CD14-positive monocyte (primary cell): ENCODE measurements around the gene SF3A2. TPM values are rescaled to one million over a fixed set of nuclear protein-coding genes. Genes with fewer than 3 reads are reported as not detected.
A peak's percentile ranks its signal among the peaks of the same experiment; 100 is the strongest.

Source experiments
- DNase-seq, 3 donors: peaks; one replicate each; pipeline ENCODE4 v3.0.0-alpha.2; 2011 to 2022
- H2AFZ ChIP-seq: 2 replicates; pipeline ENCODE4 v1.6.0; 2012; ENCODE audit warnings: mild to moderate bottlenecking, low read depth, low read length, inconsistent platforms; ENCODE audit not compliant: insufficient read depth, poor library complexity, severe bottlenecking
- H3K27ac ChIP-seq, 2 donors: 1 replicate in 1 of 2; 2 replicates in 1 of 2; pipeline ENCODE4 v1.5.1; 2012 to 2013; ENCODE audit warnings: low read length in 2 of 2, control low read depth in 1 of 2, inconsistent platforms in 1 of 2, low read depth in 1 of 2, mild to moderate bottlenecking in 1 of 2
- H3K27me3 ChIP-seq, 2 donors: one replicate each; pipeline versions ENCODE4 v1.6.0 to v1.6.1; 2011 to 2013; ENCODE audit warnings: low read length in 2 of 2; ENCODE audit not compliant: control insufficient read depth in 2 of 2, insufficient read depth in 2 of 2
- H3K36me3 ChIP-seq, 2 donors: replicated peaks in 1 of 2; 1 replicate in 1 of 2; 2 replicates in 1 of 2; pipeline versions ENCODE4 v1.5.1 to v1.6.1; 2012 to 2013; ENCODE audit warnings: low read length in 2 of 2, control low read depth in 1 of 2, inconsistent platforms in 1 of 2, mild to moderate bottlenecking in 1 of 2; ENCODE audit not compliant: insufficient read depth in 2 of 2, control insufficient read depth in 1 of 2
- H3K4me1 ChIP-seq, 2 donors: 1 replicate in 1 of 2; 2 replicates in 1 of 2; pipeline versions ENCODE4 v1.5.1 to v1.6.1; 2012 to 2013; ENCODE audit warnings: low read length in 2 of 2, control low read depth in 1 of 2, inconsistent platforms in 1 of 2, mild to moderate bottlenecking in 1 of 2, moderate library complexity in 1 of 2; ENCODE audit not compliant: insufficient read depth in 2 of 2, control insufficient read depth in 1 of 2
- H3K4me2 ChIP-seq: replicated peaks from 2 replicates; pipeline ENCODE3; 2012; ENCODE audit warnings: low read length, moderate library complexity, mild to moderate bottlenecking; ENCODE audit not compliant: poor library complexity, severe bottlenecking; ENCODE audit errors: extremely low read depth
- H3K4me3 ChIP-seq, 3 experiments: fragments of 200-600 bp in 1 of 3; sonication (generic) in 1 of 3; replicated peaks in 1 of 3; 1 replicate in 2 of 3; 2 replicates in 1 of 3; pipeline ENCODE4 v1.5.1; 2011 to 2013; ENCODE audit warnings: low read length in 3 of 3, mild to moderate bottlenecking in 3 of 3, control low read depth in 2 of 3, low read depth in 2 of 3, inconsistent platforms in 1 of 3, moderate library complexity in 1 of 3
- H3K79me2 ChIP-seq: 2 replicates; pipeline ENCODE4 v1.6.0; 2012; ENCODE audit warnings: mild to moderate bottlenecking, control low read depth, inconsistent platforms, low read length, moderate library complexity; ENCODE audit not compliant: insufficient read depth
- H3K9ac ChIP-seq: 2 replicates; pipeline ENCODE4 v1.6.0; 2017; ENCODE audit warnings: low read length, mild to moderate bottlenecking; ENCODE audit not compliant: insufficient read depth, poor library complexity, severe bottlenecking
- H3K9me3 ChIP-seq, 2 donors: replicated peaks in 1 of 2; 1 replicate in 1 of 2; 2 replicates in 1 of 2; pipeline versions ENCODE4 v1.5.1 to v1.6.1; 2012 to 2013; ENCODE audit warnings: low read length in 2 of 2, control low read depth in 1 of 2; ENCODE audit not compliant: control insufficient read depth in 1 of 2, insufficient read depth in 1 of 2
- H4K20me1 ChIP-seq: 2 replicates; pipeline ENCODE4 v1.6.0; 2012; ENCODE audit warnings: mild to moderate bottlenecking, low read length, control low read depth, moderate library complexity; ENCODE audit not compliant: insufficient read depth
- H3K27ac Mint-ChIP-seq, 7 donors: one replicate each; pipeline ENCODE4 v1.8.0; 2020; ENCODE audit warnings: mild to moderate bottlenecking in 7 of 7, mixed read lengths in 7 of 7, moderate library complexity in 6 of 7, inconsistent platforms in 2 of 7
- H3K27me3 Mint-ChIP-seq, 3 donors: one replicate each; pipeline ENCODE4 v1.8.0; 2021 to 2022; ENCODE audit warnings: low read depth in 3 of 3, mild to moderate bottlenecking in 3 of 3, mixed read lengths in 3 of 3, moderate library complexity in 3 of 3, inconsistent platforms in 1 of 3
- H3K36me3 Mint-ChIP-seq, 2 donors: one replicate each; pipeline ENCODE4 v1.8.0; 2020; ENCODE audit warnings: mixed read lengths in 2 of 2, inconsistent platforms in 1 of 2, mild to moderate bottlenecking in 1 of 2
- H3K4me1 Mint-ChIP-seq: one replicate; pipeline ENCODE4 v1.8.0; 2020; ENCODE audit warnings: mild to moderate bottlenecking, mixed read lengths
- H3K4me3 Mint-ChIP-seq, 2 donors: one replicate each; pipeline ENCODE4 v1.8.0; 2020; ENCODE audit warnings: mild to moderate bottlenecking in 2 of 2, mixed read lengths in 2 of 2, moderate library complexity in 1 of 2
- H3K9me3 Mint-ChIP-seq, 7 donors: one replicate each; pipeline ENCODE4 v1.8.0; 2020 to 2022; ENCODE audit warnings: mixed read lengths in 7 of 7, mild to moderate bottlenecking in 6 of 7, moderate library complexity in 6 of 7, inconsistent platforms in 2 of 7
- WGBS: methylation state at CpG from one replicate; pipeline ENCODE4 v1.1.5; 2013; ENCODE audit warnings: missing lambda C conversion rate; ENCODE audit not compliant: insufficient coverage; 5-methylcytosine and 5-hydroxymethylcytosine counted together
- intact Hi-C, 2 donors: fragments of 100-400 bp; cut with micrococcal nuclease; formaldehyde crosslinking; loops; one replicate each; pipeline versions ENCODE4 v1.15.0 to v1.15.1; 2023
- polyA plus RNA-seq, 3 donors: library from polyadenylated mRNA; depleted of rRNA in 1 of 3; unstranded in 2 of 3; stranded (reverse) in 1 of 3; fragments of 300-500 nt in 2 of 3; fragments of >200 nt in 1 of 3; fragmentation: Illumina TruSeq in 2 of 3; gene quantifications; 1 replicate in 2 of 3; 2 replicates in 1 of 3; pipeline ENCODE4 v1.2.3, GENCODE V29; 2012 to 2021
- TF ChIP-seq, protein P1 (sequence below): fragments of 200-600 bp; IDR thresholded peaks from one replicate; pipeline ENCODE4 v1.8.0; 2022; ENCODE audit warnings: antibody characterized with exemption, mild to moderate bottlenecking

SF3A2 gene
- polyA plus RNA-seq, 3 donors: 8.0 to 70.8 (median 11.6) TPM

DNA sequence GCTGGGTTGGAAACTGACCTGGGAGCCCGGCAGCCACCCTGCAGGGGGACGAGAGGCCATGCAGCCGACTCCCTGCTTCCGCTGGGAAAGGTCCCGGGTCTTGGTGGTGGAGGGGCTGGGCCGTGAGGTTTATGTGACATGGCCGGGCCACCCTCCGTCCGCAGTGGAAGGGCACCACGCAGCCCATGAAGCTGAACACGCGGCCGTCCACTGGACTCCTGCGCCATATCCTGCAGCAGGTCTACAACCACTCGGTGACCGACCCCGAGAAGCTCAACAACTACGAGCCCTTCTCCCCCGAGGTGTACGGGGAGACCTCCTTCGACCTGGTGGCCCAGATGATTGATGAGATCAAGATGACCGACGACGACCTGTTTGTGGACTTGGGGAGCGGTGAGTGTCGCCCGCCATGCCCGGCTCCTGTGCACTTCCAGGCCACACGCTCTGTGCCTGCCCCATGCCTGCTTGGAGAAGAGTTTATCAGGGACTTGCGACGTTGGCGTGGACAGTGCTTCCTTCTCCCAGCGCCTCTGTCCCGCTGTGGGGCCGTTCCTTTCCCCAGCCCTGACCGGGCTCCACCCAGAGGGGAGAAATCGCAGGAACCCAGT, 45.7 kb upstream of the SF3A2 start:
- Histone ChIP-seq H4K20me1 (peaks cover 57% of the 10 kb centered on the region), H3K36me3 (peaks cover 75 to 84% of the 10 kb centered on the region in 2 donors), H3K9ac (no peak overlapping the region), H3K4me2 (no peak overlapping the region), H3K9me3 (no peaks in the 10 kb centered on the region), H3K79me2 (peaks cover 61% of the 10 kb centered on the region), H3K4me1 (peaks cover 21 to 26% of the 10 kb centered on the region in 2 donors), H3K4me3 (no peak overlapping the region), H3K27ac (peak overlapping the region in 1 of 2 donors; percentile 28), H2AFZ (no peak overlapping the region), H3K27me3 (no peaks in the 10 kb centered on the region)
- TF ChIP-seq, protein P1, sequence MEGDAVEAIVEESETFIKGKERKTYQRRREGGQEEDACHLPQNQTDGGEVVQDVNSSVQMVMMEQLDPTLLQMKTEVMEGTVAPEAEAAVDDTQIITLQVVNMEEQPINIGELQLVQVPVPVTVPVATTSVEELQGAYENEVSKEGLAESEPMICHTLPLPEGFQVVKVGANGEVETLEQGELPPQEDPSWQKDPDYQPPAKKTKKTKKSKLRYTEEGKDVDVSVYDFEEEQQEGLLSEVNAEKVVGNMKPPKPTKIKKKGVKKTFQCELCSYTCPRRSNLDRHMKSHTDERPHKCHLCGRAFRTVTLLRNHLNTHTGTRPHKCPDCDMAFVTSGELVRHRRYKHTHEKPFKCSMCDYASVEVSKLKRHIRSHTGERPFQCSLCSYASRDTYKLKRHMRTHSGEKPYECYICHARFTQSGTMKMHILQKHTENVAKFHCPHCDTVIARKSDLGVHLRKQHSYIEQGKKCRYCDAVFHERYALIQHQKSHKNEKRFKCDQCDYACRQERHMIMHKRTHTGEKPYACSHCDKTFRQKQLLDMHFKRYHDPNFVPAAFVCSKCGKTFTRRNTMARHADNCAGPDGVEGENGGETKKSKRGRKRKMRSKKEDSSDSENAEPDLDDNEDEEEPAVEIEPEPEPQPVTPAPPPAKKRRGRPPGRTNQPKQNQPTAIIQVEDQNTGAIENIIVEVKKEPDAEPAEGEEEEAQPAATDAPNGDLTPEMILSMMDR: no peak
- Mint-ChIP-seq H3K27ac (peak overlapping the region in 3 of 7 donors; percentile 18 to 65 (median 53)), H3K4me1 (peaks cover 23% of the 10 kb centered on the region), H3K27me3 (peaks cover 0 to 2% (median 0%) of the 10 kb centered on the region in 3 donors), H3K4me3 (no peak overlapping the region), H3K9me3 (peaks cover 0 to 3% (median 0%) of the 10 kb centered on the region in 7 donors), H3K36me3 (peaks cover 60 to 84% of the 10 kb centered on the region in 2 donors)
- intact Hi-C loops: no loop called here
- no peak for DNase-seq
- WGBS: 97% methylated on average over 33 of the region's 37 CpGs

DNA sequence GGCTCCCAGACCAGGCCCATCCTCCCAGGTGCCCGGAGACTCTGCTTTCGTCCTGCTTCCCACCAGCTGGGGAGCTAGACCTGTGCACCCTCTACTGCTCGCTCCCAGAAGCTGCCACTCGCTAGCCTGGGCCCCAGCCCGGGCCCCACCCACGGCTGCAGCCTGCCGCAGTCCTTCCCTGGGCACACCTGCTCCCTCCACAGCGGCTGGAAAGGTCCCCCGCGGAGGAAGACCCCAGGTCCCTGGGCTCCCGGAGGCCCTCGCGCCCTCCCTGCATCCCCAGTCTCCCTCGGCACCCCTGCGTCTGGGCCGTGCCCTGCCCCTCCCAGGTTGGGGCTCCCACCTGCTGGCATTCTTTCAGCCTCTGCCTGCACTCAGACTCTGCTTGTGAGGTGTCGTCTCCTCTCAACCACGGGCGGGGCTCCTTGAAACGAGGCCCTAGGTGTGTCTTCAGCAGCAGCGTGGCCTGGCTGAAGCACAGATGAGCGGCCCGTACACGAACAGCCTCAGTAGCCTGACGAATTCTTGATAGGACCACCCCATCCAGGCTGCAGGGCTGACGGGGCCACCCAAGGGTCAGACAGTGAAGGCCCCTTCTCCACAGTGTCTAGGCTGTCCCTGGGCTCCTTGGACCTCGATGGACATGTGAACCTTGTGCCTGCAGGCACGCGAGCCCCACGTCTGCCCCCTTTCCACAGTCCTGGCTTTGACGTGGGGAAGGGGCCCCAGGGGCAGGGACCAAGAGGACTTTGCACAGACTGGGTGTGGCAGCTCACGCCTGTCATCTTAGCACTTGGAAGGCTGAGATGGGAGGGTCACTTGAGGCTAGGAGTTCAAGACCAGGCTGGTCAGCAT, 44.9 kb upstream of the SF3A2 start:
- Histone ChIP-seq H3K9me3 (no peaks in the 10 kb centered on the region), H3K79me2 (peaks cover 64% of the 10 kb centered on the region), H4K20me1 (peaks cover 64% of the 10 kb centered on the region), H3K9ac (no peak overlapping the region), H2AFZ (no peak overlapping the region), H3K27ac (no peak overlapping the region), H3K4me2 (no peak overlapping the region), H3K27me3 (no peaks in the 10 kb centered on the region), H3K36me3 (peaks cover 73 to 84% of the 10 kb centered on the region in 2 donors), H3K4me1 (peaks cover 21 to 24% of the 10 kb centered on the region in 2 donors), H3K4me3 (no peak overlapping the region)
- peaks cover 57 to 84% of the 10 kb centered on the region in 2 donors for H3K36me3 Mint-ChIP-seq
- no peak overlapping the region for H3K4me3 Mint-ChIP-seq
- H3K27me3 Mint-ChIP-seq: peaks cover 0 to 2% (median 0%) of the 10 kb centered on the region in 3 donors
- intact Hi-C loops: no loop called here
- no peak for DNase-seq
- peak overlapping the region in 2 of 7 donors; percentile 53 to 58 for H3K27ac Mint-ChIP-seq
- H3K4me1 Mint-ChIP-seq: peaks cover 22% of the 10 kb centered on the region
- 95% methylated on average over 31 of the region's 32 CpGs for WGBS
- H3K9me3 Mint-ChIP-seq: peaks cover 0 to 3% (median 0%) of the 10 kb centered on the region in 7 donors
- TF ChIP-seq, protein P1: no peak
